Heart right ventricle (tissue), 16 donors: ENCODE data around the gene ART5. TPM values are rescaled to one million over a fixed set of nuclear protein-coding genes. Genes with fewer than 3 reads are reported as not detected.

Experiments
- ATAC-seq, 8 donors: fragments of 200-7000 bp; cut with Tn5 transposase; one replicate each; pipeline ENCODE4 v1.9.1; 2020; ENCODE audit warnings: mild to moderate bottlenecking in 8 of 8, moderate library complexity in 8 of 8, moderate number of reproducible peaks in 1 of 8
- DNase-seq, 2 donors: peaks; one replicate each; pipeline ENCODE4 v3.0.0-alpha.2; 2020
- H3K27ac ChIP-seq, 10 donors: fragments of 200-600 bp; sonication (generic) in 2 of 10; one replicate each; pipeline versions ENCODE4 v1.5.0 to v1.8.0; 2020 to 2022; ENCODE audit warnings: mild to moderate bottlenecking in 3 of 10
- H3K27me3 ChIP-seq, 7 donors: fragments of 200-600 bp; one replicate each; pipeline ENCODE4 v1.8.0; 2021 to 2022; ENCODE audit warnings: mild to moderate bottlenecking in 2 of 7
- H3K36me3 ChIP-seq, 9 donors: fragments of 200-600 bp; sonication (generic) in 1 of 9; one replicate each; pipeline versions ENCODE4 v1.5.0 to v1.8.0; 2020 to 2022; ENCODE audit warnings: mild to moderate bottlenecking in 2 of 9
- H3K4me1 ChIP-seq, 9 donors: fragments of 200-600 bp; sonication (generic) in 1 of 9; one replicate each; pipeline versions ENCODE4 v1.5.0 to v1.8.0; 2020 to 2022; ENCODE audit warnings: mild to moderate bottlenecking in 4 of 9
- H3K4me3 ChIP-seq, 10 donors: fragments of 200-600 bp; sonication (generic) in 2 of 10; one replicate each; pipeline versions ENCODE4 v1.5.0 to v1.8.0; 2020 to 2022; ENCODE audit warnings: mild to moderate bottlenecking in 7 of 10, moderate library complexity in 2 of 10
- H3K9me3 ChIP-seq, 11 donors: fragments of 200-600 bp in 10 of 11; sonication (generic) in 2 of 11; one replicate each; pipeline versions ENCODE4 v1.5.0 to v1.8.0; 2013 to 2022; ENCODE audit warnings: mild to moderate bottlenecking in 2 of 11, control low read depth in 1 of 11, moderate library complexity in 1 of 11
- CTCF ChIP-seq, 9 donors: fragments of 200-600 bp; sonication (generic) in 2 of 9; IDR thresholded peaks; one replicate each; pipeline versions ENCODE4 v1.5.0 to v1.8.0; 2021 to 2022; ENCODE audit warnings: antibody characterized with exemption in 9 of 9, mild to moderate bottlenecking in 5 of 9, moderate library complexity in 1 of 9
- WGBS, 2 donors: extraction: QIAGEN DNeasy Blood & Tissue Kit; methylation state at CpG; one replicate each; pipeline ENCODE4 v1.1.7; 2013; ENCODE audit warnings: inconsistent platforms in 1 of 2; 5-methylcytosine and 5-hydroxymethylcytosine counted together
- intact Hi-C, 10 donors: fragments of 100-400 bp; cut with DNase I; formaldehyde crosslinking; loops; one replicate each; pipeline versions ENCODE4 v1.11.1 to v1.14.2; 2022
- long read RNA-seq, 3 donors: library from polyadenylated mRNA; unstranded; transcript quantifications; one replicate each; pipeline ENCODE4 v2.0.0, GENCODE V29; 2020 to 2021
- polyA plus RNA-seq, 2 donors: library from polyadenylated mRNA; stranded (reverse); fragments of 200-250 nt; gene quantifications; one replicate each; pipeline ENCODE4 v1.2.3, GENCODE V29; 2013
- total RNA-seq, 10 donors: library from RNA; stranded (reverse); fragmentation: NEBNext Ultra II Directional in 3 of 10; extraction: Animal tissue kit (Norgen Biotek cat#: 25700) in 3 of 10; gene quantifications; one replicate each; pipeline versions ENCODE4 v1.2.1 to v1.2.4, GENCODE V29; 2021 to 2023
- donor health status: Arrhythmogenic right ventricular cardiomyopathy.
- donor health status: ischemic (EF 13 %, LVEDD 7.1; RV severe dilation, severe dysfunction).
- donor health status: healthy with polysubstance abuse.
- donor health status: DM: no; HTN: yes; CAD: no.
- donor health status: DM: no; HTN: no; CAD: no.
- donor health status: ischemic (EF 25% LVEDD 6.9; RV normal size, moderate dysfunction).
- donor health status: ischemic (EF 25% LVEDD 5.7; RV mildly dilated, moderate dysfunction).
- donor health status: healthy.
- donor health status: DM: yes; HTN: yes; CAD: no.
- donor health status: Ischemic cardiomyopathy.
- donor health status: ischemic (EF 35%, LVEDD 5.7; RV mildly dilated, moderate dysfunction).
- donor health status: nonischemic (EF 11% LVEDD 7.7; RV severe dilation, severe dysfunction).
- donor health status: DM: yes; HTN: yes; CAD: no.
- donor health status: PGD.
- donor health status: ischemic (EF 29% LVEDD 5.4; RV normal size, mild dysfunction).
- donor health status: nonischemic (EF 23%, LVEDD 6.1; RV moderate dilation, normal function).

ART5 gene
- total RNA-seq (1 to 10 TPM in 6 of 10 donors, under 1 TPM in 4; 0.42 to 6.5 (median 1.5) TPM), polyA plus RNA-seq (1 to 10 TPM in 1 of 2 donors, under 1 TPM in 1; 0.72 to 2.1 TPM)
- long read RNA-seq, donor 1, partial matches to known transcripts, result 1 of 4 reads
- long read RNA-seq, donor 1, other reads (novel, unspliced or antisense), result 3 of 4 reads
- long read RNA-seq, donor 2, partial matches to known transcripts, result 0 of 3 reads
- long read RNA-seq, donor 2, other reads (novel, unspliced or antisense), result 2 of 3 reads
- long read RNA-seq, donor 3, partial matches to known transcripts, result 1 of 2 reads
- long read RNA-seq, donor 3, other reads (novel, unspliced or antisense), result 1 of 2 reads

GRCh38 chr11:3641701-3642070 is at the start of gene ART5:
Gene ART5, minus strand, starts transcription at chr11:3641992. Its CDS starts 130 bp downstream, at chr11:3641862.
- Histone ChIP-seq H3K9me3 (no peaks in the 10 kb centered on the region), H3K27ac (peak within 1 kb of the TSS; percentile 13 to 86 (median 74)), H3K4me3 (peak within 1 kb of the TSS; percentile 42 to 72 (median 65)), H3K36me3 (no peaks in the 10 kb centered on the region), H3K4me1 (peaks cover 3 to 34% (median 19%) of the 10 kb centered on the region in 9 donors), H3K27me3 (peaks cover 0 to 39% (median 0%) of the 10 kb centered on the region in 7 donors)
- DNase-seq, result no peak
- WGBS, 2 donors, result 12 to 13% methylated on average over 17 to 21 of the region's 21 CpGs
- intact Hi-C loops, result no loop called here
- no peak for ATAC-seq
- TF ChIP-seq CTCF (IDR thresholded peaks at IDR 0.05), result no peak

GRCh38 chr11:3686751-3687150 is 45.0 kb upstream of the ART5 start:
- ATAC-seq, result no peak
- WGBS, 2 donors, result 75 to 99% methylated on average over 4 of the region's 4 CpGs
- intact Hi-C loops, result no loop called here

GRCh38 chr11:3685923-3686322 is 44.1 kb upstream of the ART5 start:
- peak in 1 of 2 donors; percentile 19 for DNase-seq
- intact Hi-C loops, result no loop called here
- Histone ChIP-seq H3K4me1 (peaks cover 0 to 17% (median 10%) of the 10 kb centered on the region in 9 donors), H3K36me3 (peaks cover 0 to 100% (median 59%) of the 10 kb centered on the region in 9 donors), H3K9me3 (no peaks in the 10 kb centered on the region), H3K27me3 (no peaks in the 10 kb centered on the region), H3K27ac (peak overlapping the region in 1 of 10 donors; percentile 10), H3K4me3 (no peak overlapping the region)
- ATAC-seq, result peak in 7 of 8 donors; percentile 41 to 77 (median 67)
- WGBS, 2 donors, result 51 to 63% methylated on average over 7 of the region's 7 CpGs
- no peak for TF ChIP-seq CTCF (IDR thresholded peaks at IDR 0.05)

More at GRCh38 chr11:3686751-3687150, 45.0 kb upstream of the ART5 start:
- Histone ChIP-seq H3K9me3 (no peaks in the 10 kb centered on the region), H3K4me1 (peaks cover 0 to 17% (median 10%) of the 10 kb centered on the region in 9 donors), H3K36me3 (peaks cover 0 to 100% (median 59%) of the 10 kb centered on the region in 9 donors), H3K27ac (no peak overlapping the region), H3K27me3 (no peaks in the 10 kb centered on the region), H3K4me3 (no peak overlapping the region)
- no peak for DNase-seq
- no peak for TF ChIP-seq CTCF (IDR thresholded peaks at IDR 0.05)

GRCh38 chr11:3684819-3685172 is 43.0 kb upstream of the ART5 start:
- WGBS, 2 donors, result 55 to 64% methylated on average over 2 of the region's 2 CpGs
- peak overlapping the region in 2 of 10 donors; percentile 10 to 11 for H3K27ac ChIP-seq
- H3K4me1 ChIP-seq, result peaks cover 0 to 17% (median 10%) of the 10 kb centered on the region in 9 donors
- TF ChIP-seq CTCF (IDR thresholded peaks at IDR 0.05), result no peak
- intact Hi-C loops, result no loop called here
- H3K4me3 ChIP-seq, result no peak overlapping the region
- no peak for DNase-seq
- no peaks in the 10 kb centered on the region for H3K9me3 ChIP-seq
- ATAC-seq, result peak in 4 of 8 donors; percentile 23 to 48 (median 40)
- no peaks in the 10 kb centered on the region for H3K27me3 ChIP-seq
- H3K36me3 ChIP-seq, result peaks cover 0 to 100% (median 59%) of the 10 kb centered on the region in 9 donors
